Thyroid gland (tissue), 4 donors: Measurements from ENCODE around the gene PMM2.

Experiments used
- CTCF ChIP-seq, 6 experiments: fragments of 200-600 bp in 3 of 6; fragments of 450-650 bp in 3 of 6; sonication (generic) in 3 of 6; IDR thresholded peaks; one replicate each; pipeline ENCODE4 v1.5.1; 2016 to 2019; ENCODE audit warnings: antibody characterized with exemption in 6 of 6, mild to moderate bottlenecking in 2 of 6, inconsistent platforms in 1 of 6, moderate library complexity in 1 of 6
- POLR2A ChIP-seq, 2 donors: fragments of 450-650 bp; IDR thresholded peaks; one replicate each; pipeline ENCODE4 v1.6.1; 2017; ENCODE audit warnings: antibody characterized with exemption in 2 of 2, mild to moderate bottlenecking in 2 of 2, moderate library complexity in 1 of 2

GRCh38 chr16:8858994-8859912, 61.6 kb downstream of the PMM2 start:
- no peak for TF ChIP-seq CTCF (IDR thresholded peaks at IDR 0.05)
- TF ChIP-seq POLR2A (IDR thresholded peaks at IDR 0.05), result no peak
